HL-60 (cell line): Measurements from ENCODE around the gene MEFV.
"Not testable (repeated sequence)": the region's sequence is repeated elsewhere in the genome, so short reads cannot be mapped to it uniquely, and the experiment has no call there.

Experiments used
- DNase-seq, 2 experiments: peaks; one replicate each; pipeline ENCODE4 v3.0.0-alpha.2; 2010 to 2020; ENCODE audit warnings: low read depth in 1 of 2, low spot score in 1 of 2
- H3K27ac ChIP-seq: fragments of 250-450 bp; sonication (Bioruptor Pico); replicated peaks from 2 replicates; pipeline ENCODE4 v1.5.1; 2020; ENCODE audit warnings: mild to moderate bottlenecking, moderate library complexity
- H3K27me3 ChIP-seq: fragments of 250-450 bp; sonication (Bioruptor Pico); 2 replicates; pipeline ENCODE4 v1.5.1; 2021; ENCODE audit warnings: mild to moderate bottlenecking, moderate library complexity; ENCODE audit not compliant: insufficient read depth, poor library complexity, severe bottlenecking
- H3K4me3 ChIP-seq: replicated peaks from 2 replicates; pipeline ENCODE4 v1.5.1; 2011; ENCODE audit warnings: mild to moderate bottlenecking, control low read depth, low read length; ENCODE audit not compliant: insufficient read depth
- CTCF ChIP-seq: IDR thresholded peaks from one replicate; pipeline ENCODE4 v1.5.1; 2011; ENCODE audit warnings: low read length, control low read depth, inconsistent platforms; ENCODE audit not compliant: insufficient read depth
- GABPA ChIP-seq: IDR thresholded peaks from 2 replicates; pipeline ENCODE4 v1.6.1; 2012; ENCODE audit warnings: low read depth
- POLR2AphosphoS5 ChIP-seq: IDR thresholded peaks from 2 replicates; pipeline ENCODE4 v1.6.1; 2012; ENCODE audit warnings: low read depth
- SPI1 ChIP-seq: IDR thresholded peaks from 2 replicates; pipeline ENCODE4 v1.6.1; 2012; ENCODE audit warnings: low read depth, mild to moderate bottlenecking, borderline replicate concordance
- TF ChIP-seq, protein P1 (sequence below): IDR thresholded peaks from 2 replicates; pipeline ENCODE4 v1.6.1; 2012; ENCODE audit warnings: low read depth; ENCODE audit not compliant: insufficient replicate concordance

MEFV gene

DNA sequence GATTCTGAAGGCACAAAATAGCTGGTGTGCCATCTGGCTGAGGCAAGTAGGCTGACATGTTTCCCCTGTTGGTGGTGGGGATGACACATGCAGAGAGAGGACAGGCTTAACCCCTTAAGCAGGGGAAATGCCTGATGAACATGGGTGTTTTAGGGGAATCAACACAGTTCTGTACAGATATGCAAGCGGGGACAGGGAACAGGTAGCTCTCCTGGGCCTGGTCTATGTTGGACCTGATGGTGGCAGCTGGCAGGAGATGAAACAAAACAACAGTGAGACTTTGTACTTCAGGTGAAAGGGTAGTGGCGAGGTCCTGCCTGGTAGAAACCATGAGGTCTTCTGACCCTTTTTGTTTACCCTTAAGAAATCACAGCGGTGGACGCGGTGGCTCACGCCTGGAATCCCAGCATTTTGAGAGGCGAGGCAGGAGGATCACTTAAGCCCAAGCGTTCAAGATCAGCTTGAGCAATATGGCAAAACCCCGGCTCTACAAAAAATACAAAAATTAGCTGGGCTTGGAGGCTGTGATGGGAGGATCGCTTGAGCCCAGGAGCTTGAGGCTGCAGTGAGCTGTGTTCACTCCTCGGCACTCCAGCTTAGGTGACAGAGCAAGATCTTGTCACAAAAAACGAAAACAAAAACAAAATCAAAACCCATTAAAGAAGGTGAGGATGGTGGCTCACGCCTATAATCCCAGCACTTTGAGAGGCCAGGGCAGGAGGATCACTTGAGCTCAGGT is 57.9 kb downstream of the MEFV start:
- Histone ChIP-seq H3K4me3 (no peak overlapping the region), H3K27me3 (peaks cover 2% of the 10 kb centered on the region), H3K27ac (no peak overlapping the region)
- DNase-seq, result no peak
- TF ChIP-seq CTCF, result no peak
- no peak for TF ChIP-seq POLR2AphosphoS5
- no peak for TF ChIP-seq GABPA
- no peak for TF ChIP-seq SPI1
- TF ChIP-seq, protein P1, sequence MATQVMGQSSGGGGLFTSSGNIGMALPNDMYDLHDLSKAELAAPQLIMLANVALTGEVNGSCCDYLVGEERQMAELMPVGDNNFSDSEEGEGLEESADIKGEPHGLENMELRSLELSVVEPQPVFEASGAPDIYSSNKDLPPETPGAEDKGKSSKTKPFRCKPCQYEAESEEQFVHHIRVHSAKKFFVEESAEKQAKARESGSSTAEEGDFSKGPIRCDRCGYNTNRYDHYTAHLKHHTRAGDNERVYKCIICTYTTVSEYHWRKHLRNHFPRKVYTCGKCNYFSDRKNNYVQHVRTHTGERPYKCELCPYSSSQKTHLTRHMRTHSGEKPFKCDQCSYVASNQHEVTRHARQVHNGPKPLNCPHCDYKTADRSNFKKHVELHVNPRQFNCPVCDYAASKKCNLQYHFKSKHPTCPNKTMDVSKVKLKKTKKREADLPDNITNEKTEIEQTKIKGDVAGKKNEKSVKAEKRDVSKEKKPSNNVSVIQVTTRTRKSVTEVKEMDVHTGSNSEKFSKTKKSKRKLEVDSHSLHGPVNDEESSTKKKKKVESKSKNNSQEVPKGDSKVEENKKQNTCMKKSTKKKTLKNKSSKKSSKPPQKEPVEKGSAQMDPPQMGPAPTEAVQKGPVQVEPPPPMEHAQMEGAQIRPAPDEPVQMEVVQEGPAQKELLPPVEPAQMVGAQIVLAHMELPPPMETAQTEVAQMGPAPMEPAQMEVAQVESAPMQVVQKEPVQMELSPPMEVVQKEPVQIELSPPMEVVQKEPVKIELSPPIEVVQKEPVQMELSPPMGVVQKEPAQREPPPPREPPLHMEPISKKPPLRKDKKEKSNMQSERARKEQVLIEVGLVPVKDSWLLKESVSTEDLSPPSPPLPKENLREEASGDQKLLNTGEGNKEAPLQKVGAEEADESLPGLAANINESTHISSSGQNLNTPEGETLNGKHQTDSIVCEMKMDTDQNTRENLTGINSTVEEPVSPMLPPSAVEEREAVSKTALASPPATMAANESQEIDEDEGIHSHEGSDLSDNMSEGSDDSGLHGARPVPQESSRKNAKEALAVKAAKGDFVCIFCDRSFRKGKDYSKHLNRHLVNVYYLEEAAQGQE, result no peak

- H3K27ac ChIP-seq, H3K27me3 ChIP-seq, DNase-seq, H3K4me3 ChIP-seq: not testable (repeated sequence)
Measured at GRCh38 chr16:3197694-3198333, 58.6 kb downstream of the MEFV start.

DNA sequence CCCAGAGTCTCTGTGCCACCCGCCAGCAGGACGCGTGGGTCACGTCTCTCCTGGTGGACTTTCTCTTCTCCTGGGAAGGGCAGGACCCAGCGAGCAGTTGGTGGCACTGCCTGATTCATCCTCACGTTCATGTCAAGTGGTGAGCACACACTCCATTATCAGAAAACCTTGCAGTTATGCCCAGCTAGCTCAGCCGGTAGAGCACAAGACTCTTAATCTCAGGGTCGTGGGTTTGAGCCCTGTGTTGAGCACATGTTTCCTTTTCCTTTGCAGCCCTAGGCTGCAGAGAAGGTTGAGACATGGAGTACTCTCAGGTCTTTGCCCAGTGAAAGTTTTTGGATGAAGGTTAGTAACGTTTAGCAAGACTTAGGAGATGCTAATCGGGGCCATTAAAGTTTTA is 60.5 kb downstream of the MEFV start:
- no peak overlapping the region for H3K27ac ChIP-seq
- TF ChIP-seq CTCF (no peak), SPI1 (no peak), GABPA (no peak), POLR2AphosphoS5 (no peak)
- TF ChIP-seq, protein P1, result no peak
- peaks cover 7% of the 10 kb centered on the region for H3K27me3 ChIP-seq
- DNase-seq, result no peak
- H3K4me3 ChIP-seq, result no peak overlapping the region

DNA sequence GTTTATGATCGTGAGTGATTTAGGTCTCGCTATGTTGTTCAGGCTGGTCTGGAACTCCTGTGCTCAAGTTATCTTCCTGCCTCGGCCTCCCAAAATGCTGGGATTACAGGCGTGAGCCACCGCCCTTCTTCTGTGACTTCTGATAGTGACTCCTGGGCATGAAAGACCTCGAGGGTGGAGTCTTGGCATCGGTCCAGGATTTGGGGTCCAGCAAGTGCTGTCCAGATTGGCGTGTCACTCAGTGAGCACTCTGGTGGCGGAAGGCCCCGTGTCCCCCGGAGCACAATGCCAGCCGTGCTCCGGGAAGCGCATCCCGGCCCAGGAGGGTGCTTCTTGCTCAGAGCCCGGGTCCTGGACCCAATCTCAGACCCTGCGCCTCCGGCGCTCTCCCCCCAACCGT is 61.6 kb downstream of the MEFV start:
- no peak for TF ChIP-seq CTCF
- TF ChIP-seq, protein P1, result no peak
- no peak for TF ChIP-seq POLR2AphosphoS5
- no peak for TF ChIP-seq GABPA
- no peak for TF ChIP-seq SPI1
- H3K4me3 ChIP-seq, result no peak overlapping the region
- no peak overlapping the region for H3K27ac ChIP-seq
- DNase-seq, result no peak
- H3K27me3 ChIP-seq, result peaks cover 19% of the 10 kb centered on the region
